Stimulated activated CD4-positive, alpha-beta T cell treated with anti-CD3 and anti-CD28 coated beads, Interleukin-2, amount 100 ng/mL, for 48 hours (primary cell): ENCODE measurements around the gene NSF.
"Not testable (repeated sequence)": the region's sequence is repeated elsewhere in the genome, so short reads cannot be mapped to it uniquely, and the experiment has no call there.

Experiments
- DNase-seq, 2 donors: peaks; one replicate each; pipeline ENCODE4 v3.0.0-alpha.2; 2020

NSF gene

DNA sequence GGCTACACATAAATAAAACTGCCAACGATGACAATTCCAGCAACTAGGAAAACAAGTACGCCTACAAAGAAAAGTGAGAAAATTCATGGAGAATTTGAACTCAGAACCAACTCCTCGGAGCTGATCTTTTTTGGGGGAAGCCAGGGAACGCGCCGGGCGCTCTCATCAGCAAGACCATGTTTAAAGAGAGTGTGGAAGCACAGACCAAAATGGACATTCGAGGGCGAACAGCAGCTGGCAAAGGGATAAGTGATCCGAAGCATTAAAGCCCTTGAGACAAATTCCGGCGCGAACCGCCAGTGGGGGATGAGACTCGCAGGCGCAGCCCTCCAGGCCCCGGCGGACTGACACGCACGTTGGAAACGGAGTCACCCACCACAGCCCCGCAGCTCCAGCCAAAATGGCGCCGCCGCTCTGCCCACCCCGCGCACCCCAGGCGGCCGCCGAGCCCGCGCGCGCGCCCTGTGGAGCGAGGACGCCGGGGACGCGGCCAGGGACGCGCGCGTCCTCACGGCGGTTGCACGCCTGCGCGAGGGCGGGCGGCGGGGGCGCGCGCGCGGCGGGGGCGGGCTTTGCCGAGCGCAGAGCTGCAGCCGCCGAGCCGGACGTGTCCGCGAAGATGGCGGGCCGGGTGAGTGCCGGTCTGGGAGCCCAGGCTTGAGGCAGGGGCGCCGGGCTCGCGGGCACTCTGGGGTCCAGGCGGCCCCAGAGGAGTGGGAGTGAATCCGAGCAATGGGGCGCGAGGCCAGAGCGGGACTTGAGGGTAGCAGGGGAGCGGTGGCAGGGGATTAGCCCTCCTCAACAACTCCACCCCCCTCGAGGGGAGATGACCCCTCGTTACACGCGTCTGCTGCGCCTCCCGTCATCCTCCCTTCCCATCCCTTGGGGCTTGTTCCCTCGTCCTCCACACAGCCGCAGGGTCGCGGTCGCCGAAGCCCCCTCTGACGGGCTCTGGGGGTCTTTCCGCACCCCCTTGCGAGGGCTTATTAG lies at the start of gene NSF:
NSF (plus strand) TSS at position 513 of the 990 bp plus-strand sequence; CDS start at position 620, 107 bp downstream.
- not testable (repeated sequence) for DNase-seq

DNA sequence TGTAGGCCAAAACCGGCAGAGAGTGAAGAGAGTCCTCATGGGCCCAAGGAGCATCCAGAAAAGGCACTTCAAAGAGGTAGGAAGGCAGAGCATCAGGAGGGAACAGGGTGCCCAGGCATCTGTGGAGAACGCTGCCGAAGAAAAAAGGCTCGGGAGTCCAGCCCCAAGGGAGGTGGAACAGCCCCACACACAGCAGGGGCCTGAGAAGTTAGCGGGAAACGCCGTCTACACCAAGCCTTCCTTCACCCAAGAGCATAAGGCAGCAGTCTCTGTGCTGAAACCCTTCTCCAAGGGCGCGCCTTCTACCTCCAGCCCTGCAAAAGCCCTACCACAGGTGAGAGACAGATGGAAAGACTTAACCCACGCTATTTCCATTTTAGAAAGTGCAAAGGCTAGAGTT lies 41.9 kb upstream of the NSF start:
- not testable (repeated sequence) for DNase-seq

- not testable (repeated sequence) for DNase-seq
Observed at GRCh38 chr17:46559155-46559554, 31.3 kb upstream of the NSF start.

- DNase-seq, result not testable (repeated sequence)
Observed at GRCh38 chr17:46560048-46560447, 30.4 kb upstream of the NSF start.

- not testable (repeated sequence) for DNase-seq
Observed at GRCh38 chr17:46566284-46566683, 24.2 kb upstream of the NSF start.

- DNase-seq, result not testable (repeated sequence)
Observed at GRCh38 chr17:46566980-46567379, 23.5 kb upstream of the NSF start.

DNA sequence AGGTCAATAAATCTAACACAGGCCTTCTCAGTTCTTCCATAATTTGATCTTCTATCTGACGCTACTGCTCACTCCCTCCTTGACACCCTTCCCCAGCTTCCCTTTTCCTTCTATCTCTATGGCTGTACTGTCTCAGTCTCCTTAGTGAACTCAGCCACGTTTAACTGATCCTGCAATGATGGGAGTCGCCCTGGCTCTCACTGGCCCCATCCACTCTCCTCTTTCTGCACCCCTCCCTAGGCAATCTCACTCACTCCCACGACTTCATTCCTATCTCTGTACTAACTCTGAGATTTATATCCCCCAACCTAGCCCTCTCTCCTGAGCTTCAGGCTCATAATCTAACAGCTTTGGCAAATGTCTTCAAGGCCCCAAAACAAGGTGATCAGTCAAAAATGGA lies 18.7 kb upstream of the NSF start:
- DNase-seq, result not testable (repeated sequence)

- peak; percentile 37 to 61 for DNase-seq
Observed at GRCh38 chr17:46579083-46580075, 11.1 kb upstream of the NSF start, which contains the start of gene ARL17A. Gene ARL17A (minus strand): TSS chr17:46579691. CDS start chr17:46576322, 3,369 bp downstream.

DNA sequence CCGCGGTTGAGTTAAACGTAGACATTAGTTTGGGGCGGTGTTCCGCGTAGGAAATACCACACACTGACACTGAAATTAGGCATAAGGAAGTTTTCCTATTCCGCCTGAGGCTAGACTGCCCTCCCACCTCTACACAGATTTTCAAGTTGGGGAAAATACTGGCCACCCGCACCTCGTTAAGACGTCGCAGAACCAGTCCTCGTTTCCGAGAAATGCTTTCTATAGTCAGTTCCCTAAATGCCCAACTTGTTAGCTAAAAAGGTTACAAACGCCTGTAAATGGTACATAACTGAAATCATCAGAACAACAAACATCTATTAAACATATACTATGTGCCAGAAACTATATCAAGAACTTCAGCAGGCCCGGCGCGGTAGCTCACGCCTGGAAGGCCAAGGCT lies 10.4 kb upstream of the NSF start:
- not testable (repeated sequence) for DNase-seq

DNA sequence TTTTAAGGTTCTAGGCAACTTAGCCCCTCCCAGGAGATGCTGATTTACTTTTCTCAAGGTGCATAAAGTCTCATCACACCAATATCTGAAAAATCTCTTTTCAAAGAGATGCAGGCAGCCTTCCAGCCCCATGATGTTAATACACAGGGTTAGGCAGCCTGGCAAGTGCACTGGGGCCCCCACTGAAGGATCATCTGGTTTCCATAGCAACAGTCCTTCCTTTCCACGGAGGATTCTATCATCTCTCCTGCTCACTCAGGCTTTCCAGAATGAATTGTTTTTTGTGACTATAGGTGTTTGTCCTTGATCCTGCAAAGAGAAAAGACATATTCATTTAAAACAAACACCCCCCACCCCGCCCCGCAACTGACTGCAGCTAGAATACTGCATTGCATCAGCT lies 5.0 kb upstream of the NSF start:
- DNase-seq, result not testable (repeated sequence)

GRCh38 chr17:46591332-46591731 lies 863 bp downstream of the NSF start:
- not testable (repeated sequence) for DNase-seq

DNA sequence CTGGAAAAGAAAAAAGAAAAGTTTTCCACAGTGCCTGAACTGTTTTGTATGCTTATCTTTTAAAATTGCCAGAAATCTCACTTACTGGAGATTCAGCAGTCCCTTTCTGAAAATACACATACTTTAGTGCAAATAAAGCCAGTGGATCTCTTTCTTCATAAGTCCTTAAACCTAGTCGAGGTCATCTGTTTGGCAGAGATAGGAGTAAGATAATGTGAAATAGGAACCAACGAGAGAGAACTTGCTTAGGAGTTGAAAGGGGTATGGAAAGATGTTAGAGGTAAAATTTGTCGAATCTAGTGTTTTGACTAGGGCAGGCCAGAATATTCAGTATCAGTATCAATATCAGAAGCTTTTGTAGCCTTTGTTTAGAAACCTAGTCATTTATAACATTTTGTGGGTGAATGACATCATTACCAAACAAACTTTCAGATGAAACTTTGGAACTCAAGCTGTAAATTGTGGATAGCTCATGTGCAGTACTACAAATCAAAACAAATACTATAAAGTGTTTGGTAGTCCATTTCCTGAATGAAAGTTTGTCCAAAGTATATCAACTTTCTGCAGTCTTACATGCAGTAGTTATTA lies 8.0 kb downstream of the NSF start:
- not testable (repeated sequence) for DNase-seq

- not testable (repeated sequence) for DNase-seq
Observed at GRCh38 chr17:46600767-46601166, 10.3 kb downstream of the NSF start.

GRCh38 chr17:46603125-46603524 lies 12.7 kb downstream of the NSF start:
- DNase-seq, result not testable (repeated sequence)

- not testable (repeated sequence) for DNase-seq
Observed at GRCh38 chr17:46611304-46611703, 20.8 kb downstream of the NSF start.

GRCh38 chr17:46613876-46614275 lies 23.4 kb downstream of the NSF start:
- not testable (repeated sequence) for DNase-seq

DNA sequence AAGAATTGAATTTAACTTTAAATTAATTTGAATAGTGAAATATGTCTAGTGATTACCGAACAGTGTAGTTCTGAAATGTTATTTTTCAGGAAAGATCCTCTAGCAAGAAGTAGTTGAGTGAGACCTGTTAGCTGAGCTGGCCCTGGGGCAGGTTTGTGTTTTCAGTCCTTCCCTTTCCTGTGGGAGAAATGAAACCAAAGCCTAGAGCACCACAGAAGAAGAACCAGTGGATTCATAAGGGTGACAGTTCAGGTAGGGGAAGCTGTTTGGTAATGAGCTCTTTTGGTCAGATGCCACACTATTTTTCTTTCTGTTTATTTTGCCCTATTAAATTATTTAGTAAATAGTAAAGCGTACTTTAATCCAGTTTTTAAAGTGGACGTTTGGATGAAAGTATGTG lies 26.7 kb downstream of the NSF start:
- not testable (repeated sequence) for DNase-seq

GRCh38 chr17:46618975-46619374 lies 28.5 kb downstream of the NSF start:
- not testable (repeated sequence) for DNase-seq

- DNase-seq, result not testable (repeated sequence)
Observed at GRCh38 chr17:46623790-46624189, 33.3 kb downstream of the NSF start.

- DNase-seq, result not testable (repeated sequence)
Observed at GRCh38 chr17:46624726-46625125, 34.3 kb downstream of the NSF start.

GRCh38 chr17:46627452-46627851 lies 37.0 kb downstream of the NSF start:
- not testable (repeated sequence) for DNase-seq

DNA sequence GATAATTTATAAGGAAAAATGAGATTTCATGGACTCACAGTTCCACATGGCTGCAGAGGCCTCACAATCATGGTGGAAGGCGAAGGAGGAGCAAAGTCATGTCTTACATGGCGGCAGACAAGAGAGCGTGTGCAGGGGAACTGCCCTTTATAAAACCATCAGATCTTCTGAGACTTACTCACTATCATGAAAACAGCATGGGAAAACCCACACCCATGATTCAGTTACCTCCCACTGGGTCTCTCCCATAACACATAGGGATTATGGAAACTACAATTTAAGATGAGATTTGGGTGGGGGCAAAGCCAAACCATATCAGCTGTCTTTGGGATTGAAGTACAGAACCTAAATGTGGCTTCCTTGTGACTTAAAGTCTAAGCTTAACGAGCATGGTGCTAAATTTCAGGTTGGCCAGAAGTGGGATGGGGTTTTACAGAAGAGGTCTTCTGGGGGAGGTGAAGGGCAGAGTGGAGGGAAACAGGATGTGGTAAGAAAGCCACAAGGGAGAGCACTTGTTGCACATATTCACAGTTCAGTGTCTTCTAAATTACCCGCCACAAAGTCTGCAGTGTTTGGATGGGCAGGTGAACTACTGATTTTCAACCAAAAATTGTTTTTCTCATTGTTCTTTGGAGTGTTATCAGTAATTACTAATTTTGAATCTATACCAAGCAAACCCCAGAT lies 38.4 kb downstream of the NSF start:
- not testable (repeated sequence) for DNase-seq
